Adipocyte (in vitro differentiated cells): ENCODE measurements around the gene ISCU.
"Not testable (repeated sequence)": the region's sequence is repeated elsewhere in the genome, so short reads cannot be mapped to it uniquely, and the experiment has no call there.

Source experiments
- DNase-seq: peaks from one replicate; pipeline ENCODE4 v3.0.0-alpha.2; 2015; ENCODE audit warnings: low read depth
- H3K27me3 ChIP-seq: replicated peaks from 2 replicates; pipeline ENCODE4 v1.7.0; 2013; ENCODE audit warnings: mild to moderate bottlenecking, low read length, moderate library complexity; ENCODE audit not compliant: control insufficient read depth, insufficient read depth
- H3K36me3 ChIP-seq: 2 replicates; pipeline ENCODE4 v1.7.0; 2013; ENCODE audit warnings: low read length, mild to moderate bottlenecking, moderate library complexity; ENCODE audit not compliant: control insufficient read depth, insufficient read depth, severe bottlenecking
- H3K4me1 ChIP-seq: 2 replicates; pipeline ENCODE4 v1.7.0; 2013; ENCODE audit warnings: mild to moderate bottlenecking, low read length, moderate library complexity; ENCODE audit not compliant: control insufficient read depth, insufficient read depth
- H3K4me3 ChIP-seq: 2 replicates; pipeline ENCODE4 v1.7.0; 2013; ENCODE audit warnings: mild to moderate bottlenecking, low read length, moderate library complexity
- H3K9ac ChIP-seq: 2 replicates; pipeline ENCODE4 v1.7.0; 2013; ENCODE audit warnings: mild to moderate bottlenecking, low read length, moderate library complexity
- H3K9me3 ChIP-seq: 2 replicates; pipeline ENCODE4 v1.7.0; 2013; ENCODE audit warnings: mild to moderate bottlenecking, low read length, moderate library complexity; ENCODE audit not compliant: control insufficient read depth

ISCU gene

DNA sequence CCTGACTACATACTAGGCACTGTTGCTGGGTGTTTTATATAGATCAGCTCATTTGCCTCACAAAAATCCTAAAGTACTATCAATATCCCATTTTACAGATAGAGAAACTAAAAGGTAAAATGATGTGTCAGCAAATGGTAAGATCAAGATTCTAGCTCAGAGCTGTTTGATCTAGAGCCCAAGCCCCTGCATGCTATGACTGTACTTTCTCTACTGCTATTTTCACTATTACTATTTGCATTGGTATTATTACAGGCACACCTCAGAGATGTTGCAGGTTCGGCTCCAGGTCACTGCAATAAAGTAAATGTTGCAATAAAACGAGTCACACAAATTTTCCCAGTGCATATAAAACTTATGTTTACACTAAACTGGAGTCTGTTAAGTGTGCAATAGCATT, 10.9 kb downstream of the ISCU start:
- no peak for DNase-seq
- Histone ChIP-seq H3K4me3 (no peak overlapping the region), H3K4me1 (peaks cover 27% of the 10 kb centered on the region), H3K9ac (peak overlapping the region; percentile 4), H3K27me3 (no peaks in the 10 kb centered on the region), H3K36me3 (peaks cover 15% of the 10 kb centered on the region), H3K9me3 (no peaks in the 10 kb centered on the region)

GRCh38 chr12:108574276-108574675, 11.9 kb downstream of the ISCU start:
- H3K4me1 ChIP-seq, result peaks cover 31% of the 10 kb centered on the region
- not testable (repeated sequence) for H3K9me3 ChIP-seq, DNase-seq, H3K4me3 ChIP-seq, H3K27me3 ChIP-seq, H3K9ac ChIP-seq, H3K36me3 ChIP-seq

DNA sequence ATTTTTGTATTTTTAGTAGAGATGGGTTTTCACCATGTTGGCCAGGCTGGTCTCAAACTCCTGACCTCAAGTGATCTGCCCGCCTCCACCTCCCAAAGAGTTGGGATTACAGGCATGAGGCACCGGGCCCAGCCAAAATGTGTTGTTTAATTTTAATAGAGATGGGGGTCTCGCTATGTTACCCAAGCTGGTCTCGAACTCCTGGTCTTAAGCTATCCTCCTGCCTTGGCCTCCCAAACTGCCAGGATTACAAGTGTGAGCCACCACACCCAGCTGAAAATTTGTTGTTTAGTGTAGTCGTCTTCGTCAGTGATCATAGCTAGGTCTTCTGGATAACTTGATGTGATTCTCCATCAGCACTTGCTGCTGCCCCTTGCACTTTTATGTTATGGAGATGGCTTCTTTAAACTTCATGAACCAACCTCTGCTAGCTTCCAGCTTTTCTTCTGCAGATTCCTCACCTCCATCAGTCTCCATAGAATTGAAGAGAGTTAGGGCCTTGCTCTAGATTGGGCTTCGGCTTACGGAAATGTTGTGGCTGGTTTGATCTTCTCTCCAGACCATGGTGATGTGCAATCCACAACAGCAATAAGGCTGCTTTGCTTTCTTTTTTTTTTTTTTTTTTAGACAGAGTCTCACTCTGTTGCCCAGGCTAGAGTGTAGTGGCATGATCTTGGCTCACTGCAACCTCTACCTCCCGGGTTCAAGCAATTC, 13.0 kb downstream of the ISCU start:
- no peaks in the 10 kb centered on the region for H3K36me3 ChIP-seq
- H3K4me1 ChIP-seq, result peaks cover 41% of the 10 kb centered on the region
- no peak overlapping the region for H3K9ac ChIP-seq
- DNase-seq, result no peak
- H3K4me3 ChIP-seq, result no peak overlapping the region
- no peaks in the 10 kb centered on the region for H3K27me3 ChIP-seq
- H3K9me3 ChIP-seq, result no peaks in the 10 kb centered on the region

DNA sequence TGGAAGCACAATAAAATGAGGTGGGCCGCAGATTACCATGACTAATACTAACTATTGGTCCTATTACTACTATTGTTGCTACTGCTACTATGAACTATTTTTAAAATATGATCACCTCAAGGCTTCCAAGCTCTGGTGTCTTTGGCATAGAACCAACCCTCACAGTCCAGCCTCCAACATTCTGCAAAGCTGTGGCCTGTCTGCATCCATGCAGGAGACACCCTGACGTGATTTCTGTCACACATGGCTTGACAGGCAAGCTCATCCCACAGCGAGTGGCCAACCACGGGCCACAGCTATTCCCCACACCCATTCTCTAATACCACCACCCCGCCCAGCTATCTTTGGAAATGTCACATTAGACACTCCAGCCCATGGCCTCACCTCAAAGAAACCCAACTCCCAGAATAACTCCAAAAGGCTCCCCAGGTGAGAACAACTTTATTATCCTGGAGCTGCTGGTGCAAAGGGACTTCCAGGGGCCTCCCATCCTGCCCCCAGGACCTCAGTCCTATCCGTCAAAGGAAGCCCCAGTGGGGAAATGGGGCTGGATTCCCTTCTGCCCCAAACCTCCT, 14.4 kb downstream of the ISCU start:
- H3K4me3 ChIP-seq, result no peak overlapping the region
- DNase-seq, result no peak
- H3K4me1 ChIP-seq, result peaks cover 46% of the 10 kb centered on the region

GRCh38 chr12:108577458-108577857, 15.1 kb downstream of the ISCU start:
- no peak overlapping the region for H3K9ac ChIP-seq
- no peak for DNase-seq
- no peaks in the 10 kb centered on the region for H3K36me3 ChIP-seq
- no peaks in the 10 kb centered on the region for H3K27me3 ChIP-seq
- no peaks in the 10 kb centered on the region for H3K9me3 ChIP-seq
- peaks cover 50% of the 10 kb centered on the region for H3K4me1 ChIP-seq
- no peak overlapping the region for H3K4me3 ChIP-seq

More for the DNA sequence above, 14.4 kb downstream of the ISCU start:
- no peaks in the 10 kb centered on the region for H3K36me3 ChIP-seq
- H3K9ac ChIP-seq, result peak overlapping the region; percentile 69
- no peaks in the 10 kb centered on the region for H3K27me3 ChIP-seq
- H3K9me3 ChIP-seq, result no peaks in the 10 kb centered on the region

- H3K27me3 ChIP-seq, result no peaks in the 10 kb centered on the region
- H3K9me3 ChIP-seq, result no peaks in the 10 kb centered on the region
- no peaks in the 10 kb centered on the region for H3K36me3 ChIP-seq
- DNase-seq, result no peak
- no peak overlapping the region for H3K4me3 ChIP-seq
- H3K9ac ChIP-seq, result no peak overlapping the region
- H3K4me1 ChIP-seq, result peaks cover 54% of the 10 kb centered on the region
These were observed 15.9 kb downstream of the ISCU start for GRCh38 chr12:108578264-108578663.

GRCh38 chr12:108578813-108579212, 16.4 kb downstream of the ISCU start:
- H3K4me3 ChIP-seq, result no peak overlapping the region
- H3K9me3 ChIP-seq, result no peaks in the 10 kb centered on the region
- no peak for DNase-seq
- no peaks in the 10 kb centered on the region for H3K27me3 ChIP-seq
- H3K36me3 ChIP-seq, result no peaks in the 10 kb centered on the region
- peaks cover 54% of the 10 kb centered on the region for H3K4me1 ChIP-seq
- H3K9ac ChIP-seq, result no peak overlapping the region

- Histone ChIP-seq H3K4me1 (peaks cover 63% of the 10 kb centered on the region), H3K4me3 (no peak overlapping the region), H3K36me3 (no peaks in the 10 kb centered on the region), H3K9ac (peak overlapping the region; percentile 70), H3K27me3 (no peaks in the 10 kb centered on the region), H3K9me3 (no peaks in the 10 kb centered on the region)
- no peak for DNase-seq
These were observed 18.1 kb downstream of the ISCU start for GRCh38 chr12:108580531-108580930.

DNA sequence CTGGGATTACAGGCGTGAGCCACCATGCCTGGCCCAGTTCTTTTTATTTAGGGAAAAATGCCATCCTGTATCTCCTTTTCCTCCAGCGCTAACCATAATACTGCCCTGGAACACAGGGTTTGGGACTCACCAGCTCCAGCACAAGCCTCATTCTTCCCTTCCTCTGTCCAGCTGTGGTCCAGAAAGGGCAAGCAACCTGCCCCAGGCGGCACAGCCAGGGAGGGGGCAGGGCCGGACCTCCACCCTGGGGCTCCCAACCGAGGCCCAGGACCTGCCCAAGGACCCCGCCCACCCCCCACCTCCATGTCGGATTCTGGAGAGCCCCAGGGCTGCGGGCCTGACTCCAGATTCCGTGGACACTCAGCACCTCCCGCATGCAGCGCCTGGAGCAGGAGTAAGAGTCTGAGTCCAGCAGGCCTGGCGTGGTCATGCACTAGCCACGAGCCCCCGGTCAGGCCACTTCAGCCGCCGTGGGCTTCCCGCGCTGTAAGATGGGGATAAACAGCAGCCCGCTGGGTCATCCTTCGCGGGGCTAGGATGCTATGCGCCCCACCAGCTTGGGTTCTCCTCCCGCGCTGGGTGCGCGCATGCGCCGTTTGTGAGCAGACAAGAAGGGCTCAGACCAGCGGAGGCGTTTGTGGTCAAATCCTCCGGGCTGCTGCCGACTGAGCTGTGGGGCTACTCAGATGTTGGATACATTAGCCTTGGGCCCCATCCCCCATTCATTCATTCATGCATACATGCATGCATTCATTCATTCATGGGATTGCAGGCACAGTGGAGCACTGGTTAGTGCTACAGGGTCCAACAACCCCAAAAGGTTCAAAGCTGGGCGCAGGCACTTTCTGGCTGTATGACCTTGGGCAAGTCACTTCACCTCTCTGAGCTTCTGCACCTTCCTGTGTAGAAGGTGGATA, 19.2 kb downstream of the ISCU start:
- Histone ChIP-seq H3K4me1 (peaks cover 55% of the 10 kb centered on the region), H3K9ac (peak overlapping the region; percentile 70), H3K27me3 (no peaks in the 10 kb centered on the region), H3K36me3 (no peaks in the 10 kb centered on the region), H3K9me3 (no peaks in the 10 kb centered on the region), H3K4me3 (no peak overlapping the region)
- no peak for DNase-seq

- H3K9ac ChIP-seq, result peak overlapping the region; percentile 70
- no peaks in the 10 kb centered on the region for H3K36me3 ChIP-seq
- no peak overlapping the region for H3K4me3 ChIP-seq
- no peak for DNase-seq
- H3K9me3 ChIP-seq, result no peaks in the 10 kb centered on the region
- peaks cover 49% of the 10 kb centered on the region for H3K4me1 ChIP-seq
- no peaks in the 10 kb centered on the region for H3K27me3 ChIP-seq
These were observed 20.1 kb downstream of the ISCU start for GRCh38 chr12:108582509-108582908.
